Kidney (tissue), 14 donors: ENCODE results near the gene COL16A1. TPM values are rescaled to one million over a fixed set of nuclear protein-coding genes. Genes with fewer than 3 reads are reported as not detected.
A peak's percentile ranks its signal among the peaks of the same experiment; 100 is the strongest.

Experiments used
- DNase-seq, 5 donors: peaks; one replicate each; pipeline ENCODE4 v3.0.0-alpha.2; 2013 to 2020
- FAIRE-seq: peaks from 2 replicates; lab custom pipeline; 2012; peaks lifted over from hg19 to GRCh38; lab: Jason Lieb, UNC
- H3K27ac ChIP-seq, 2 donors: one replicate each; pipeline ENCODE4 v1.7.0; 2013; ENCODE audit warnings: low read depth in 2 of 2, low read length in 2 of 2, inconsistent platforms in 1 of 2
- H3K27me3 ChIP-seq: one replicate; pipeline ENCODE4 v1.7.1; 2013; ENCODE audit warnings: low read length, inconsistent platforms; ENCODE audit not compliant: control insufficient read depth, insufficient read depth
- H3K36me3 ChIP-seq, 3 donors: one replicate each; pipeline versions ENCODE4 v1.7.0 to v1.7.1; 2013; ENCODE audit warnings: low read length in 3 of 3, control low read depth in 1 of 3, inconsistent platforms in 1 of 3; ENCODE audit not compliant: insufficient read depth in 3 of 3, control insufficient read depth in 2 of 3
- H3K4me1 ChIP-seq, 3 donors: one replicate each; pipeline versions ENCODE4 v1.7.0 to v1.7.1; 2013; ENCODE audit warnings: low read length in 3 of 3, inconsistent platforms in 1 of 3, low read depth in 1 of 3; ENCODE audit not compliant: control insufficient read depth in 2 of 3, insufficient read depth in 2 of 3
- H3K4me3 ChIP-seq, 3 donors: one replicate each; pipeline versions ENCODE4 v1.7.0 to v1.8.1; 2013; ENCODE audit warnings: low read length in 3 of 3, control low read depth in 1 of 3, inconsistent platforms in 1 of 3
- H3K9ac ChIP-seq, 3 donors: one replicate each; pipeline versions ENCODE4 v1.7.0 to v1.7.1; 2013; ENCODE audit warnings: low read length in 3 of 3, control low read depth in 1 of 3, inconsistent platforms in 1 of 3
- H3K9me3 ChIP-seq, 3 donors: one replicate each; pipeline versions ENCODE4 v1.7.0 to v1.7.1; 2013; ENCODE audit warnings: low read length in 3 of 3, control low read depth in 1 of 3, inconsistent platforms in 1 of 3; ENCODE audit not compliant: control insufficient read depth in 2 of 3, insufficient read depth in 1 of 3
- intact Hi-C: fragments of 100-400 bp; cut with DNase I; formaldehyde crosslinking; loops from one replicate; pipeline ENCODE4 v1.11.1; 2022
- polyA plus RNA-seq: library from polyadenylated mRNA; stranded (reverse); fragments of 350-450 nt; fragmentation: Illumina TruSeq; extraction: RNeasy Lipid Tissue Mini Kit (QIAGEN cat#74804); gene quantifications from one replicate; pipeline ENCODE4 v1.2.3, GENCODE V29; 2014; ENCODE audit warnings: low read depth, low replicate concordance; ENCODE audit not compliant: insufficient read depth
- total RNA-seq: library from RNA; stranded (reverse); fragmentation: NEBNext Ultra II Directional; extraction: Animal tissue kit (Norgen Biotek cat#: 25700); gene quantifications from one replicate; pipeline ENCODE4 v1.2.1, GENCODE V29; 2021
- TF ChIP-seq, protein P1 (sequence below): IDR thresholded peaks from 3 replicates; pipeline ENCODE4 v1.5.1; 2012; ENCODE audit warnings: mild to moderate bottlenecking, moderate library complexity, borderline replicate concordance; ENCODE audit not compliant: insufficient read depth; ENCODE audit errors: extremely low read depth
- donor health status: control.
- donor health status: control.
- donor health status: control.
- donor health status: control.
- donor health status: control.
- donor health status: DM: yes; HTN: yes; CAD: no.
- donor health status: Normal renal cell carcinoma (clear cell type).

COL16A1 gene
- total and polyA plus RNA-seq, 2 donors from 2014 or later: 9.2 to 29.0 TPM

DNA sequence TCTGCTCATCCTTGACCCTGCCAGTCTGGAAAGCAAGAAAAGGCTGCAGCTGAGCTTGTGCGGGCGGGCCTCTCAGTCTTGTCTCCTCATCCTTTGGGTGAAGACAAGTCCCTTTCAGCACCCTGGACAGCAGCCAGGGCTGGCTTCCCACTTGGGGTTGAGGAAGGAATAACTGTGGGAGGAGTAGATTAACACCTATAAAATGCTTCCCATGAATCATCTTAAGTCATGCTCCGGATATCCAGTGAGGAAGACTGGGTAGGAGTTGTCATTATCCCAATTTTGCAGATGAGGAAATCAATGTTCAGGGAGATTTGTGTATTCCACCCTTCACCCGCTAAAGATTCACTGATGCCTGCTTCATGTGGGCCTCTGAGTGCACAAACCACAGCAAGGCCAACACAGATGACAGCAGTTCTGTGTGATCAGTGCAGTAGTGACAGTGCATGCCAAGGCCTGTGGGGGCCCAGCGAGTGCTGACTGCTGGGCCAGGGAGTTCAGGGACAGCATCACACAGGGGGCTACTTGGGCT lies 20.1 kb upstream of the COL16A1 start:
- H3K4me3 ChIP-seq: no peak overlapping the region
- DNase-seq: peak in 4 of 5 donors; percentile 86 to 94 (median 92)
- FAIRE-seq: no peak
- no peak overlapping the region for H3K9ac ChIP-seq
- no peaks in the 10 kb centered on the region for H3K9me3 ChIP-seq
- intact Hi-C loops: no loop called here
- H3K27me3 ChIP-seq: no peaks in the 10 kb centered on the region
- H3K27ac ChIP-seq: no peak overlapping the region
- peaks cover 0 to 2% (median 0%) of the 10 kb centered on the region in 3 donors for H3K4me1 ChIP-seq
- H3K36me3 ChIP-seq: no peaks in the 10 kb centered on the region
- TF ChIP-seq, protein P1, sequence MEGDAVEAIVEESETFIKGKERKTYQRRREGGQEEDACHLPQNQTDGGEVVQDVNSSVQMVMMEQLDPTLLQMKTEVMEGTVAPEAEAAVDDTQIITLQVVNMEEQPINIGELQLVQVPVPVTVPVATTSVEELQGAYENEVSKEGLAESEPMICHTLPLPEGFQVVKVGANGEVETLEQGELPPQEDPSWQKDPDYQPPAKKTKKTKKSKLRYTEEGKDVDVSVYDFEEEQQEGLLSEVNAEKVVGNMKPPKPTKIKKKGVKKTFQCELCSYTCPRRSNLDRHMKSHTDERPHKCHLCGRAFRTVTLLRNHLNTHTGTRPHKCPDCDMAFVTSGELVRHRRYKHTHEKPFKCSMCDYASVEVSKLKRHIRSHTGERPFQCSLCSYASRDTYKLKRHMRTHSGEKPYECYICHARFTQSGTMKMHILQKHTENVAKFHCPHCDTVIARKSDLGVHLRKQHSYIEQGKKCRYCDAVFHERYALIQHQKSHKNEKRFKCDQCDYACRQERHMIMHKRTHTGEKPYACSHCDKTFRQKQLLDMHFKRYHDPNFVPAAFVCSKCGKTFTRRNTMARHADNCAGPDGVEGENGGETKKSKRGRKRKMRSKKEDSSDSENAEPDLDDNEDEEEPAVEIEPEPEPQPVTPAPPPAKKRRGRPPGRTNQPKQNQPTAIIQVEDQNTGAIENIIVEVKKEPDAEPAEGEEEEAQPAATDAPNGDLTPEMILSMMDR: no peak

DNA sequence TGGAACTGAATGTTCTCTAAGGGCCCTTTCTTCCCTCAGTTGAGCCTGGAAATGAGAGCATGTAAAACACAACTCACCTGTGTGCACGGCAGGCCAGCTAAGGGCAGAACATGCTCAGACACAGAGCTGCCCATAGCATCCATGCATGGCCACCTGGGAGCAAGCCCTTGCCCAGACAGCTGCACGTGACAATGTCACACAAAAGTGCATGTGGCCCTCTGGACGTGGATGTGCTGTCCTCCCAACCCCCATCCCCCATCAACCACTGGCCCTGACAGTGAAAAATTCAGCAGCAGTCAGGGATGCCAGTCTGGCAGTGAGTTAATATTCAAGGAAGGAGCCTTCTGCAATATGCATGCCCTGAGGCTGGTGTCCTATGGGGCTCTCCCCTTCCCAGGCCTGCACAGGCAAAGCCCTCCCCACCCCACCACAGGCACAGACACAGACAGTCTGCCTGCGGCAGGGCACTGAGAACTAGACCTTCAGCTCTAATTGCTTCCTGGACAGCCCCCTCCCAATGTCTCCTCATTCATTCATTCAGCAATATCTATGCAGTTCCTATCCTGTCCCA lies 14.6 kb upstream of the COL16A1 start:
- no peaks in the 10 kb centered on the region for H3K9me3 ChIP-seq
- H3K4me3 ChIP-seq: no peak overlapping the region
- H3K4me1 ChIP-seq: peaks cover 0 to 9% (median 4%) of the 10 kb centered on the region in 3 donors
- H3K27ac ChIP-seq: no peak overlapping the region
- FAIRE-seq (no peak), DNase-seq (no peak)
- TF ChIP-seq, protein P1: no peak
- H3K9ac ChIP-seq: no peak overlapping the region
- no peaks in the 10 kb centered on the region for H3K27me3 ChIP-seq
- intact Hi-C loops: no loop called here
- H3K36me3 ChIP-seq: no peaks in the 10 kb centered on the region

DNA sequence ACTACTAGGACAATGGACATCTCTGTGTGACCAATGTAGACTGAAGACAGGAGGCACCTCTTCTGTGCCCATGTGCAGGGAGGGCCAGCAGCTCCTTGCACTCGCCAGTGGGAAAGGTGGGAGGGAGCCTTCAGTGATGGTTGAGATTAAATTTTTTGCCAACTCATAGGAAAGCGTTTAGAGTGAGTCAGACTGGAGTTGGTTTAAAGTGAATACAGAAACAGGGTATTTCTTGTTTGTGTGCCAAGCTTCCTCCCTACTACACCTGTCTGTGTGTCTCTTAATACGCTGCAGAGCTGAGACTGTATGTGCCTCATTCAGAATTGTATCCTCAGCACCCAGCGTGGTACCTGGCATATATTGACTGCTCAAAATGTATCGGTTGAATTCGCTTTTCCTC lies 13.5 kb upstream of the COL16A1 start:
- Histone ChIP-seq H3K4me1 (peaks cover 0 to 10% (median 6%) of the 10 kb centered on the region in 3 donors), H3K4me3 (no peak overlapping the region), H3K9me3 (no peaks in the 10 kb centered on the region), H3K36me3 (no peaks in the 10 kb centered on the region), H3K27ac (no peak overlapping the region), H3K27me3 (no peaks in the 10 kb centered on the region), H3K9ac (no peak overlapping the region)
- TF ChIP-seq, protein P1: no peak
- FAIRE-seq (no peak), DNase-seq (no peak)
- intact Hi-C loops: no loop called here

DNA sequence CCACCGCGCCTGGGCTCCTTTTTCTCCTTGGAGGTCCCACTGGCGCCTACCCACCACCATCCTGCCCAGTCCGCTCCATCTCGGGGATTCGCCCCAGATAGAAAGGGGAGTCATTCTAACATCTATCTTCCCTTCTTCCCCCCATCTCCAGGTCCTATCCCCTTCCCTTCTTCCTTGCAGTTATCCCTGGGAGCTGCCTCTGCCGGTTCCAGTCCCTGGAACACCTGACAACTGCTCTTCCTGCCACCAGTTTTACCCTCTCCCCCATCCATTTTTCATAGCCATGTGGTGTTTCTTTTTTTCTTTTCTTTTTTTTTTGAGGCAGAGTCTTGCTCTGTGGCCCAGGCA lies 12.0 kb upstream of the COL16A1 start:
- DNase-seq (no peak), FAIRE-seq (no peak)
- Histone ChIP-seq H3K36me3 (no peaks in the 10 kb centered on the region), H3K4me3 (peak overlapping the region in 2 of 3 donors; percentile 59 to 60), H3K4me1 (peaks cover 0 to 13% (median 10%) of the 10 kb centered on the region in 3 donors), H3K9me3 (no peaks in the 10 kb centered on the region), H3K9ac (peak overlapping the region in 1 of 3 donors; percentile 19), H3K27ac (peak overlapping the region; percentile 90 to 91), H3K27me3 (no peaks in the 10 kb centered on the region)
- intact Hi-C loops: no loop called here
- TF ChIP-seq, protein P1: no peak
